HG02678 (cell line): Measurements from ENCODE around the gene LYZL4.

Source experiments
- ATAC-seq: cut with Tn5 transposase; IDR thresholded peaks from one replicate; pipeline ENCODE4 v1.9.1; 2021; ENCODE audit warnings: mild to moderate bottlenecking, moderate library complexity; ENCODE audit not compliant: unreplicated experiment

LYZL4 gene

GRCh38 chr3:42376344-42376798, 34.0 kb downstream of the LYZL4 start:
- no peak for ATAC-seq

GRCh38 chr3:42375121-42375800, 35.1 kb downstream of the LYZL4 start:
- no peak for ATAC-seq

GRCh38 chr3:42371776-42372175, 38.6 kb downstream of the LYZL4 start:
- no peak for ATAC-seq

- ATAC-seq: no peak
Observed at GRCh38 chr3:42369832-42370231, 40.6 kb downstream of the LYZL4 start.

GRCh38 chr3:42369304-42369703, 41.1 kb downstream of the LYZL4 start:
- ATAC-seq: no peak

- no peak for ATAC-seq
Observed at GRCh38 chr3:42368861-42369260, 41.5 kb downstream of the LYZL4 start.

- ATAC-seq: no peak
Observed at GRCh38 chr3:42367903-42368302, 42.5 kb downstream of the LYZL4 start.

GRCh38 chr3:42366550-42366949, 43.9 kb downstream of the LYZL4 start:
- no peak for ATAC-seq

- ATAC-seq: no peak
Observed at GRCh38 chr3:42357335-42357734, 53.1 kb downstream of the LYZL4 start.

GRCh38 chr3:42355612-42356011, 54.8 kb downstream of the LYZL4 start:
- no peak for ATAC-seq

GRCh38 chr3:42353631-42354030, 56.8 kb downstream of the LYZL4 start:
- no peak for ATAC-seq

GRCh38 chr3:42351207-42351606, 59.2 kb downstream of the LYZL4 start:
- ATAC-seq: no peak

GRCh38 chr3:42349765-42350594, 60.4 kb downstream of the LYZL4 start:
- no peak for ATAC-seq

GRCh38 chr3:42347928-42348327, 62.5 kb downstream of the LYZL4 start:
- no peak for ATAC-seq
